Measurements from ENCODE around the gene RNF7. TPM values are rescaled to one million over a fixed set of nuclear protein-coding genes. Genes with fewer than 3 reads are reported as not detected.
A peak's percentile ranks its signal among the peaks of the same experiment; 100 is the strongest.
"Not testable (repeated sequence)": the region's sequence is repeated elsewhere in the genome, so short reads cannot be mapped to it uniquely, and the experiment has no call there.

RNF7 gene
- total RNA-seq (65.4 TPM), polyA plus RNA-seq (100 to 1,000 TPM; 139 to 169 (median 156) TPM)

GRCh38 chr3:141738022-141738890 lies at the start of gene RNF7:
TSS of gene RNF7 (plus strand) at chr3:141738298. CDS start at chr3:141738342, 44 bp downstream.
- Mint-ChIP-seq H3K36me3 (peaks cover 4% of the 10 kb centered on the region), H3K4me1 (peaks cover 7 to 49% (median 34%) of the 10 kb centered on the region in 4 donors), H3K27me3 (peaks cover 5% of the 10 kb centered on the region), H3K4me3 (peak within 1 kb of the TSS; percentile 99 to 100 (median 100)), H3K9me3 (peaks cover 0 to 1% (median 0%) of the 10 kb centered on the region in 7 donors), H3K27ac (peak within 1 kb of the TSS; percentile 97 to 98 (median 98))
- peak within 1 kb of the TSS; percentile 100 for H3K4me3 ChIP-seq (ENCODE audit: low read depth, low read length)
- DNase-seq (peak; percentile 95 to 98 (median 96)), ATAC-seq (ENCODE audit: low read depth in 2 of 2) (peak; percentile 93 to 95)
- peaks cover 14% of the 10 kb centered on the region for H3K36me3 ChIP-seq (ENCODE audit: control insufficient read depth, insufficient read depth, low read length)
- no peaks in the 10 kb centered on the region for H3K27me3 ChIP-seq (ENCODE audit: control insufficient read depth, insufficient read depth, low read length)
- H3K4me1 ChIP-seq (ENCODE audit: control insufficient read depth, insufficient read depth, low read length, poor library complexity, severe bottlenecking) = peaks cover 44% of the 10 kb centered on the region
- H3K9me3 ChIP-seq (ENCODE audit: control insufficient read depth in 2 of 2, low read length in 2 of 2) = no peaks in the 10 kb centered on the region
- H3K27ac ChIP-seq (ENCODE audit: insufficient read depth, low read length, poor library complexity, severe bottlenecking) = peak within 1 kb of the TSS; percentile 86

GRCh38 chr3:141690431-141691072 lies 47.5 kb upstream of the RNF7 start:
- H3K9me3 ChIP-seq (ENCODE audit: control insufficient read depth in 2 of 2, low read length in 2 of 2) = peaks cover 0 to 5% of the 10 kb centered on the region in 2 experiments
- DNase-seq = no peak
- H3K36me3 ChIP-seq (ENCODE audit: control insufficient read depth, insufficient read depth, low read length) = no peaks in the 10 kb centered on the region
- H3K4me3 Mint-ChIP-seq = no peak overlapping the region
- no peaks in the 10 kb centered on the region for H3K27me3 Mint-ChIP-seq
- H3K4me1 Mint-ChIP-seq = peaks cover 0 to 13% (median 5%) of the 10 kb centered on the region in 4 donors
- no peaks in the 10 kb centered on the region for H3K27me3 ChIP-seq (ENCODE audit: control insufficient read depth, insufficient read depth, low read length)
- no peak overlapping the region for H3K27ac Mint-ChIP-seq
- ATAC-seq (ENCODE audit: low read depth in 2 of 2) = no peak
- no peaks in the 10 kb centered on the region for H3K4me1 ChIP-seq (ENCODE audit: control insufficient read depth, insufficient read depth, low read length, poor library complexity, severe bottlenecking)
- no peak overlapping the region for H3K27ac ChIP-seq (ENCODE audit: insufficient read depth, low read length, poor library complexity, severe bottlenecking)
- no peaks in the 10 kb centered on the region for H3K36me3 Mint-ChIP-seq
- no peaks in the 10 kb centered on the region for H3K9me3 Mint-ChIP-seq
- H3K4me3 ChIP-seq (ENCODE audit: low read depth, low read length) = no peak overlapping the region

DNA sequence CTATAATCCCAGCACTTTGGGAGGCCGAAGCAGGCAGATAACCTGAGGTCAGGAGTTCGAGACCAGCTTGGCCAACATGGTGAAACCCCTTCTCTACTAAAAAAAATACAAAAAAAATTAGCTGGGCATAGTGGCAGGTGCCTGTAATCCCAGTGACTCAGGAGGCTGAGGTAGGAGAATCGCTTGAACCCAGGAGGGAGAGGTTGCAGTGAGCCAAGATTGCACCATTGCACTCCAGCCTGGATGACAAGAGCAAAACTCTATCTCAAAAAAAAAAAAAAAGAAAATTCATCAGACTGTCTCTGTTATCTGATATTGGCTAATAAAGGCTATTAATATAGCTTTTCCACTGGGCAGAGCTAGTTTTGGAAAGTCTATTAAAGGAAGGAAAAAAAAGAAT lies 46.6 kb upstream of the RNF7 start:
- H3K27ac Mint-ChIP-seq; H3K36me3 ChIP-seq (ENCODE audit: control insufficient read depth, insufficient read depth, low read length); H3K36me3 Mint-ChIP-seq; H3K27me3 ChIP-seq (ENCODE audit: control insufficient read depth, insufficient read depth, low read length); DNase-seq; H3K4me3 Mint-ChIP-seq; H3K9me3 Mint-ChIP-seq; H3K4me1 Mint-ChIP-seq; H3K4me1 ChIP-seq (ENCODE audit: control insufficient read depth, insufficient read depth, low read length, poor library complexity, severe bottlenecking); H3K27me3 Mint-ChIP-seq; H3K27ac ChIP-seq (ENCODE audit: insufficient read depth, low read length, poor library complexity, severe bottlenecking); H3K4me3 ChIP-seq (ENCODE audit: low read depth, low read length); ATAC-seq (ENCODE audit: low read depth in 2 of 2); H3K9me3 ChIP-seq (ENCODE audit: control insufficient read depth in 2 of 2, low read length in 2 of 2): not testable (repeated sequence)

DNA sequence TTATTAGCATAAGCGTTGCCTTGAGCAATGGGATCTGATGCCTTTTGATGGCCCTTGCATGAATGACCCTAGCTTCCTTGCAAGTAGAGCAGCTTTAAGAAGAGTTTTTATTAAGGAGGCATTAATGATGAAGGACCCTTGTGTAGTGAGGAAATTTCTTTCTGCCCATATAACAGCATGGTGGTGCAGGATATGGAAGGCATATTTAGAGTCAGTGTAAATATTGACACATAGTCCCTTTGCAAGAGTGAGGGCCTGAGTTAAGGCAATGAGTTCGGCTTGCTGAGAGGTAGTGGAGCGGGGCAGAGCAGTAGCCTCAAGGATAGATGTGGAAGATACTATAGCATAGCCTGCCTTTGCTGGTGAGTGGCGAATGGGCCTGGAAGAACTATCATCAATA lies 45.1 kb upstream of the RNF7 start:
- H3K27me3 Mint-ChIP-seq; H3K27ac Mint-ChIP-seq; H3K4me3 ChIP-seq (ENCODE audit: low read depth, low read length); H3K27ac ChIP-seq (ENCODE audit: insufficient read depth, low read length, poor library complexity, severe bottlenecking); H3K4me1 Mint-ChIP-seq; H3K9me3 Mint-ChIP-seq; H3K4me3 Mint-ChIP-seq; H3K4me1 ChIP-seq (ENCODE audit: control insufficient read depth, insufficient read depth, low read length, poor library complexity, severe bottlenecking); H3K36me3 ChIP-seq (ENCODE audit: control insufficient read depth, insufficient read depth, low read length); H3K9me3 ChIP-seq (ENCODE audit: control insufficient read depth in 2 of 2, low read length in 2 of 2); H3K36me3 Mint-ChIP-seq; H3K27me3 ChIP-seq (ENCODE audit: control insufficient read depth, insufficient read depth, low read length); ATAC-seq (ENCODE audit: low read depth in 2 of 2); DNase-seq: not testable (repeated sequence)

GRCh38 chr3:141699324-141699723 lies 38.8 kb upstream of the RNF7 start:
- Histone ChIP-seq H3K9me3 (ENCODE audit: control insufficient read depth in 2 of 2, low read length in 2 of 2) (no peaks in the 10 kb centered on the region), H3K27me3 (ENCODE audit: control insufficient read depth, insufficient read depth, low read length) (no peaks in the 10 kb centered on the region), H3K36me3 (ENCODE audit: control insufficient read depth, insufficient read depth, low read length) (no peaks in the 10 kb centered on the region), H3K27ac (ENCODE audit: insufficient read depth, low read length, poor library complexity, severe bottlenecking) (no peak overlapping the region), H3K4me3 (ENCODE audit: low read depth, low read length) (no peak overlapping the region), H3K4me1 (ENCODE audit: control insufficient read depth, insufficient read depth, low read length, poor library complexity, severe bottlenecking) (no peaks in the 10 kb centered on the region)
- Mint-ChIP-seq H3K27ac (no peak overlapping the region), H3K4me1 (no peaks in the 10 kb centered on the region), H3K36me3 (no peaks in the 10 kb centered on the region), H3K9me3 (no peaks in the 10 kb centered on the region), H3K27me3 (no peaks in the 10 kb centered on the region), H3K4me3 (no peak overlapping the region)
- no peak for DNase-seq
- no peak for ATAC-seq (ENCODE audit: low read depth in 2 of 2)

DNA sequence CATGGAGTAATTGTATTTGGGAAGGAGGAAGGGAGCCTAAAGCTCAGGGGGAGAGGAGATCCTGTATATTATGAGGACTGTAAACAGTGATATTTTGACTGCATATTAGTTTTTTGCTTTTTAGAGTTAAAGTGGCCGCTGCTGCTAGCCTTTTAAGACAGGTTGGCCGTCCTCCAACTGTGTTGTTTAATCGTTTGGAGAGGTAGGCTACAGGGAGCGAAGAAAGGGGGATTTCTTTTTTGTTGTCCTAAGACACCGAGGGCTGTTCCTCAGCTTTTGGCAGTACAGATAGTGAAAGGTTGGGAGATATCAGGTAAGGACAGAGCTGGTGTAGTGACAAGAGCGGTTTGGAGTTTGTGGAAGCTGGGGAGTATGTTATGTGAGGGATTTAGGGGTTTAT lies 38.2 kb upstream of the RNF7 start:
- Histone ChIP-seq H3K27me3 (ENCODE audit: control insufficient read depth, insufficient read depth, low read length) (no peaks in the 10 kb centered on the region), H3K4me1 (ENCODE audit: control insufficient read depth, insufficient read depth, low read length, poor library complexity, severe bottlenecking) (no peaks in the 10 kb centered on the region), H3K27ac (ENCODE audit: insufficient read depth, low read length, poor library complexity, severe bottlenecking) (no peak overlapping the region), H3K36me3 (ENCODE audit: control insufficient read depth, insufficient read depth, low read length) (no peaks in the 10 kb centered on the region), H3K4me3 (ENCODE audit: low read depth, low read length) (no peak overlapping the region), H3K9me3 (ENCODE audit: control insufficient read depth in 2 of 2, low read length in 2 of 2) (no peaks in the 10 kb centered on the region)
- H3K4me3 Mint-ChIP-seq = no peak overlapping the region
- H3K27ac Mint-ChIP-seq = no peak overlapping the region
- H3K27me3 Mint-ChIP-seq = no peaks in the 10 kb centered on the region
- H3K36me3 Mint-ChIP-seq = no peaks in the 10 kb centered on the region
- H3K4me1 Mint-ChIP-seq = no peaks in the 10 kb centered on the region
- no peaks in the 10 kb centered on the region for H3K9me3 Mint-ChIP-seq
- no peak for DNase-seq
- no peak for ATAC-seq (ENCODE audit: low read depth in 2 of 2)

DNA sequence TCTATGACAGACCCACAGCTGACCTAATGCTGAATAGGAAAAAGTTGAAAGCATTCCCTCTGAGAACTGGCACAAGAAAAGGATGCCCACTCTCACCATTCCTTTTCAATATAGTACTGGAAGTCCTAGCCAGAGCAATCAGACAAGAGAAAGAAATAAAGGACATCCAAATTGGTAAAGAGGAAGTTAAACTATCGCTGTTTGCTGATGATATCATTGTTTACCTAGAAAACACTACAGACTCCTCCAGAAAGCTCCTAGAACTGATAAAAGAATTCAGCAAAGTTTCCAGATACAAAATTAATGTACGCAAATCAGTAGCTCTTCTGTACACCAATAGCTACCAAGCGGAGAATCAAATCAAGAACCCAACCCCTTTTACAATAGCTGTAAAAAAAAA lies 34.7 kb upstream of the RNF7 start:
- not testable (repeated sequence) for ATAC-seq (ENCODE audit: low read depth in 2 of 2); H3K36me3 Mint-ChIP-seq; DNase-seq; H3K27ac ChIP-seq (ENCODE audit: insufficient read depth, low read length, poor library complexity, severe bottlenecking); H3K4me3 Mint-ChIP-seq; H3K27me3 Mint-ChIP-seq; H3K4me1 ChIP-seq (ENCODE audit: control insufficient read depth, insufficient read depth, low read length, poor library complexity, severe bottlenecking); H3K27me3 ChIP-seq (ENCODE audit: control insufficient read depth, insufficient read depth, low read length); H3K9me3 Mint-ChIP-seq; H3K4me1 Mint-ChIP-seq; H3K36me3 ChIP-seq (ENCODE audit: control insufficient read depth, insufficient read depth, low read length); H3K9me3 ChIP-seq (ENCODE audit: control insufficient read depth in 2 of 2, low read length in 2 of 2); H3K4me3 ChIP-seq (ENCODE audit: low read depth, low read length); H3K27ac Mint-ChIP-seq
